Measurements from ENCODE around the gene MANBA. TPM values are rescaled to one million over a fixed set of nuclear protein-coding genes. Genes with fewer than 3 reads are reported as not detected.
"Not testable (repeated sequence)": the region's sequence is repeated elsewhere in the genome, so short reads cannot be mapped to it uniquely, and the experiment has no call there.

Gene MANBA
- total RNA-seq, 1 donor from 2014 or later = 38.3 TPM

DNA sequence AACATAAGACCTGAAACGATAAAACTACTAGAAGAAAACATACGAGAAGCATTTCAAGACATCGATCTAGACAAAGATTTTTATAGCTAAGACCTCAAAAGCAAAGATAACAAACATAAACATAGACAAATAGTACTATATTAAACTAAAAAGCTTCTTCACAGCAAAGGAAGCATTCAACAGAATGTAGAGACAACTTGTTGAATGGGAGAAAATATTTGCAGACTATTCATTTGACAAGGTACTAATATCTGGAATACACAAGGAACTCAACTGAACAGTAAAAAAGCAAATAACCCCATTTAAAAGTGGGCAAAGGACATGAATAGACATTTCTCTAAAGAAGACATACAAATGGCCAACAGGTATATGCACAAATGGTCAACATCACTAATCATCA, 49.8 kb downstream of the MANBA start:
- no peak for FAIRE-seq
- Histone ChIP-seq H3K4me3 (ENCODE audit: insufficient read depth, low read depth, low read length) (no peak overlapping the region), H3K4me1 (ENCODE audit: insufficient read depth, low read length) (peaks cover 9% of the 10 kb centered on the region), H4K20me1 (ENCODE audit: insufficient read depth, low read length) (no peaks in the 10 kb centered on the region), H3K27ac (ENCODE audit: low read depth, low read length) (no peak overlapping the region), H3K4me2 (ENCODE audit: low read length) (no peak overlapping the region), H3K27me3 (ENCODE audit: insufficient read depth, low read length) (no peaks in the 10 kb centered on the region), H3K36me3 (ENCODE audit: insufficient read depth, low read length) (no peaks in the 10 kb centered on the region), H3K79me2 (ENCODE audit: insufficient read depth, low read length) (no peaks in the 10 kb centered on the region), H2AFZ (ENCODE audit: low read depth, low read length) (no peak overlapping the region), H3K9me3 (ENCODE audit: insufficient read depth, low read depth, low read length) (no peaks in the 10 kb centered on the region), H3K9ac (ENCODE audit: low read length) (no peak overlapping the region)
- H3K27ac Mint-ChIP-seq (ENCODE audit: unreplicated experiment) = no peak overlapping the region
- H3K27me3 Mint-ChIP-seq (ENCODE audit: low read depth, unreplicated experiment) = no peaks in the 10 kb centered on the region
- H3K4me3 Mint-ChIP-seq (ENCODE audit: unreplicated experiment) = no peak overlapping the region
- no peak for TF ChIP-seq EZH2 (IDR thresholded peaks at IDR 0.05; ENCODE audit: insufficient read depth, low read length)
- TF ChIP-seq, protein P1, sequence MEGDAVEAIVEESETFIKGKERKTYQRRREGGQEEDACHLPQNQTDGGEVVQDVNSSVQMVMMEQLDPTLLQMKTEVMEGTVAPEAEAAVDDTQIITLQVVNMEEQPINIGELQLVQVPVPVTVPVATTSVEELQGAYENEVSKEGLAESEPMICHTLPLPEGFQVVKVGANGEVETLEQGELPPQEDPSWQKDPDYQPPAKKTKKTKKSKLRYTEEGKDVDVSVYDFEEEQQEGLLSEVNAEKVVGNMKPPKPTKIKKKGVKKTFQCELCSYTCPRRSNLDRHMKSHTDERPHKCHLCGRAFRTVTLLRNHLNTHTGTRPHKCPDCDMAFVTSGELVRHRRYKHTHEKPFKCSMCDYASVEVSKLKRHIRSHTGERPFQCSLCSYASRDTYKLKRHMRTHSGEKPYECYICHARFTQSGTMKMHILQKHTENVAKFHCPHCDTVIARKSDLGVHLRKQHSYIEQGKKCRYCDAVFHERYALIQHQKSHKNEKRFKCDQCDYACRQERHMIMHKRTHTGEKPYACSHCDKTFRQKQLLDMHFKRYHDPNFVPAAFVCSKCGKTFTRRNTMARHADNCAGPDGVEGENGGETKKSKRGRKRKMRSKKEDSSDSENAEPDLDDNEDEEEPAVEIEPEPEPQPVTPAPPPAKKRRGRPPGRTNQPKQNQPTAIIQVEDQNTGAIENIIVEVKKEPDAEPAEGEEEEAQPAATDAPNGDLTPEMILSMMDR (IDR thresholded peaks at IDR 0.05; ENCODE audit: insufficient read depth, low read depth, low read length) = no peak
- no peaks in the 10 kb centered on the region for H3K9me3 Mint-ChIP-seq (ENCODE audit: unreplicated experiment)
- peaks cover 14% of the 10 kb centered on the region for H3K4me1 Mint-ChIP-seq (ENCODE audit: low read depth, unreplicated experiment)
- DNase-seq (ENCODE audit: low read depth) = no peak
- peaks cover 16% of the 10 kb centered on the region for H3K36me3 Mint-ChIP-seq (ENCODE audit: low read depth, unreplicated experiment)

DNA sequence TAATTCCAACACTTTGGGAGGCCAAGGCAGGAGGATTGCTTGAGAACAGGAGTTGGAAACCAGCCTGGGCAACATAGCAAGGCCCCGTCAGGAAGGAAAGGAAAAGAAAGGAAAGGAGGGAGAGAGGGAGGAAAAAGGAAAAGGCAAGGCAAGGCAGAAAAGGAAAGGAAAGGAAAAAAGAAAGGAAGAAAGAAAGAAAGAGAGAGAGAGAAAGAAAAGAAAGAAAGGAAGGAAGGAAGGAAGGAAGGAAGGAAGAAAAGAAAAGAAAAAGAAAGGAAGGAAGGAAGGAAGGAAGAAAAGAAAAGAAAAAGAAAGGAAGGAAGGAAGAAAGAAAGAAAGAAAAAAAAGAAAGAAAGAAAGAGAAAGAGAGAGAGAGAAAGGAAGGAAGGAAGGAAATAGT, 51.7 kb downstream of the MANBA start:
- not testable (repeated sequence) for H3K36me3 ChIP-seq (ENCODE audit: insufficient read depth, low read length); H3K9me3 Mint-ChIP-seq (ENCODE audit: unreplicated experiment); H3K9me3 ChIP-seq (ENCODE audit: insufficient read depth, low read depth, low read length); H3K4me3 ChIP-seq (ENCODE audit: insufficient read depth, low read depth, low read length); H3K27ac Mint-ChIP-seq (ENCODE audit: unreplicated experiment); H3K27me3 Mint-ChIP-seq (ENCODE audit: low read depth, unreplicated experiment); H4K20me1 ChIP-seq (ENCODE audit: insufficient read depth, low read length); H3K4me3 Mint-ChIP-seq (ENCODE audit: unreplicated experiment); H3K27ac ChIP-seq (ENCODE audit: low read depth, low read length); H3K27me3 ChIP-seq (ENCODE audit: insufficient read depth, low read length); H3K9ac ChIP-seq (ENCODE audit: low read length); H3K79me2 ChIP-seq (ENCODE audit: insufficient read depth, low read length); H3K4me2 ChIP-seq (ENCODE audit: low read length); H2AFZ ChIP-seq (ENCODE audit: low read depth, low read length); FAIRE-seq; H3K4me1 ChIP-seq (ENCODE audit: insufficient read depth, low read length); DNase-seq (ENCODE audit: low read depth)
- peaks cover 18% of the 10 kb centered on the region for H3K4me1 Mint-ChIP-seq (ENCODE audit: low read depth, unreplicated experiment)
- peaks cover 17% of the 10 kb centered on the region for H3K36me3 Mint-ChIP-seq (ENCODE audit: low read depth, unreplicated experiment)

DNA sequence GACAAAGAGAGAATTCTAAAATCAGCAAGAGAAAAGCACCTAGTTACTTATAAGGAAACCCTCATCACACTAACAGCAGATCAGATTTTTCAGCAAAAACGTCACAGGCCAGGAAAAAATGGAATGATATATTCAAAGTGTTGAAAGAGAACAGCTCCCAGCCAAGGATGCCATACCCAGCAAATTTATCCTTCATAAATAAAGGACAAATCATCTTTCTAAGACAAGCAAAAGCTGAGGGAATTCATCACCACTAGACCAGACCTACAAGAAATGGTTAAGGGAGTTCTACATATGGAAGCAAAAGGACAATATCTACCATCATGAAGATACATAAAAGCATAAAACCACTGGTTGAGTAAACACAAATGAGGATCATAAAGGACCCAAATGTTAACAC, 53.6 kb downstream of the MANBA start:
- no peak overlapping the region for H3K4me3 Mint-ChIP-seq (ENCODE audit: unreplicated experiment)
- FAIRE-seq = no peak
- DNase-seq (ENCODE audit: low read depth) = no peak
- no peak overlapping the region for H3K27ac Mint-ChIP-seq (ENCODE audit: unreplicated experiment)
- peaks cover 2% of the 10 kb centered on the region for H3K9me3 Mint-ChIP-seq (ENCODE audit: unreplicated experiment)
- Histone ChIP-seq H3K27me3 (ENCODE audit: insufficient read depth, low read length) (no peaks in the 10 kb centered on the region), H3K4me1 (ENCODE audit: insufficient read depth, low read length) (no peaks in the 10 kb centered on the region), H3K79me2 (ENCODE audit: insufficient read depth, low read length) (no peaks in the 10 kb centered on the region), H4K20me1 (ENCODE audit: insufficient read depth, low read length) (no peaks in the 10 kb centered on the region), H3K36me3 (ENCODE audit: insufficient read depth, low read length) (no peaks in the 10 kb centered on the region), H3K4me2 (ENCODE audit: low read length) (no peak overlapping the region), H3K9me3 (ENCODE audit: insufficient read depth, low read depth, low read length) (no peaks in the 10 kb centered on the region), H3K4me3 (ENCODE audit: insufficient read depth, low read depth, low read length) (no peak overlapping the region), H3K9ac (ENCODE audit: low read length) (no peak overlapping the region), H2AFZ (ENCODE audit: low read depth, low read length) (no peak overlapping the region), H3K27ac (ENCODE audit: low read depth, low read length) (no peak overlapping the region)
- TF ChIP-seq EZH2 (IDR thresholded peaks at IDR 0.05; ENCODE audit: insufficient read depth, low read length) = no peak
- TF ChIP-seq, protein P1 (IDR thresholded peaks at IDR 0.05; ENCODE audit: insufficient read depth, low read depth, low read length) = no peak
- H3K27me3 Mint-ChIP-seq (ENCODE audit: low read depth, unreplicated experiment) = no peaks in the 10 kb centered on the region
- H3K36me3 Mint-ChIP-seq (ENCODE audit: low read depth, unreplicated experiment) = peaks cover 20% of the 10 kb centered on the region
- peaks cover 6% of the 10 kb centered on the region for H3K4me1 Mint-ChIP-seq (ENCODE audit: low read depth, unreplicated experiment)

All from astrocyte (in vitro differentiated cells and primary cell).